ENCODE measurements around the gene ZNF362.
"Not testable (repeated sequence)": the region's sequence is repeated elsewhere in the genome, so short reads cannot be mapped to it uniquely, and the experiment has no call there.

ZNF362 gene

GRCh38 chr1:33284049-33284448 lies 27.8 kb downstream of the ZNF362 start:
- DNase-seq (ENCODE audit: low read depth): no peak
- H3K4me3 ChIP-seq (ENCODE audit: low read depth, low read length): no peak overlapping the region
- no peak for TF ChIP-seq CTCF (conservative IDR thresholded peaks at IDR 0.05; ENCODE audit: low read depth, low read length)

DNA sequence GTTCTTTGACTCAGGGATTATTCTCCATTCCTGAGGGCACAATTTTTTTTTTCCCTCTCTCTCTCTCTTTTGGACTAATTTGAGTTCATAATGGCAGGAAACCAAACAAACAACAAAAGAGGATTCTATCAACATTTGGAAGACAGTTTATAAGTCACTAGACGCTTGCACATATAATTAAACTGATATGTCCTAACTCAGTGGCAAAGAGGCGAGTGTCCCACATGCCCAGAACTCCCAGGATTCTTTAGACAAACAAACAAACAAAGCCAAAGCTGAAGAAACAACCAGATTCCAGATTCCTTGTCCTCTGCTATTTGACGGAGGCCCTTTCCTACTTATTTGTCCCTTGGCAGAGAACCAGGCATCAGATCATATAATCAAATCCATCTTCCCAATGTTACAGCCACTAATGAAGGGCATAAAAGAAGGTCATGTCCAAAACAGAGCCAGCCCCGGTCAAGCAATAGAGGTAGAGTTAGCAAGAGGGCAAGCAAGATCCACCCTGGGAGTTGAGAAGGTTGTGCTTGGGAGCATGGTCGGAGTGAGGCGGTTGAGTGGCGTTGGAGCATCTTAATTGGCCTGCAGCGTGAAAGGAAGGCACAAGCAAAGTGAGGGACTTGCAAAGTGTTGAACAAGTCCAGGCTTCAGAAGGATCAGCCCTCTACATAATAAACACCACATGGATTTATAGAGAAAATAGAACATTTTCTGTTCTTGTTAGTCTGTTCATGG lies 30.3 kb downstream of the ZNF362 start:
- DNase-seq (ENCODE audit: low read depth): no peak
- no peak for TF ChIP-seq CTCF (conservative IDR thresholded peaks at IDR 0.05; ENCODE audit: low read depth, low read length)
- H3K4me3 ChIP-seq (ENCODE audit: low read depth, low read length): no peak overlapping the region

- no peak for TF ChIP-seq CTCF (conservative IDR thresholded peaks at IDR 0.05; ENCODE audit: low read depth, low read length)
- no peak overlapping the region for H3K4me3 ChIP-seq (ENCODE audit: low read depth, low read length)
- DNase-seq (ENCODE audit: low read depth): no peak
Observed at GRCh38 chr1:33287317-33287716, 31.0 kb downstream of the ZNF362 start.

DNA sequence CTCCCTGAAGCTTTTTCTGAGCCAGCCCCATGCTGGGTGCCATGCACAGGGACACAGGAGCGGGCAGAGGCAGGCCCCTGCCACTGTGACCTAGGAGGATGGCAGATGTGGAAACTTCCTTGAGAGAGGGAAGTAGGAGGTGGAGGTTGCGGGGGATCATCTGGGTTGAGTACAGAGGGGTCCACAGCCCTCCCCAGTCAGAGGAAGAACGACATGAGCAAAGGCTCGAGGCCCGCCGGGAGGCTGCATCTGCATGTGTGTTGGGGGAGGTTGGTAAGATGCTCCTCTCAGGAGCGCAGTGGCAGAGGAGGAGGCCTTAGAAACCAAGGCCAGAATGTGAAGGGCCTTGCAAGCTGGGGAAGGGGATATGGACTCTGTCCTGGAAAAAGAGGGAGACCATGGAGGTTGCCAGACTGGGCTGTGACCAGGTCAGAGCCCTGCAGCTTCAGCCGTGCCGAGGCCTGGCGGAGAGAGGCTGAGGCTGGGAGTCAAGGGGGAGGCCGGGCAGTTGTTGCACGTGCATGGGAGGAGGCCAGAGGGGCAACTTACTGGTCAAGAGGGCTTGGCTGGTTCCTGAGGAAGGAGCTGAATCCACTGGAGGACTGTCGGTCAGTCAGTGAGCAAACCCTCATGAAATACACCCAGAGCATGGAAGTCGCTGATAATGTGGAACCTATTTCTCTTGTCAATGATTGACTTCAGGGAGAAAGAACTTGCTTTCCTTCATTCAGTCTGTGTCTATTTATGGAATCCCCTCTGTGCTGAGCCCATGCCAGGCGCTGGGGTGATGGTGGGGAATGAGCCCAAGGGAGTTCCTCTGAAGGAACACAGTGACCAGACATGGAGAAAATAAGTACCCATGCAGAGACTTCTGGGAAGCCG lies 32.9 kb downstream of the ZNF362 start:
- H3K4me3 ChIP-seq (ENCODE audit: low read depth, low read length): no peak overlapping the region
- DNase-seq (ENCODE audit: low read depth): no peak
- no peak for TF ChIP-seq CTCF (conservative IDR thresholded peaks at IDR 0.05; ENCODE audit: low read depth, low read length)

DNA sequence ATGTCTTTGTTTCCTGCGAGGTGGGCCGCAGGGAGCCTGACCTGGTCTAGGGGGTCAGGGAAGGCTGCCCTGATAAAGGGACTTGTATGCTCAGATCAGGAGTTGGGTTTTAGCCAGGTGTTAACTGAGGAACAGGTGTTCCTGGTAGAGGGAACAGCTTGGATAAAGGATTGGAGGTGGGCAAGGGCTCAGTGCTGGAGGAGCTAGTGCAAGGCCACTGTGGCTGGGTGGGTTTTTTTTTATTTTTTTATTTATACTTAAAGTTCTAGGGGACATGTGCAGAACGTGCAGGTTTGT lies 33.5 kb downstream of the ZNF362 start:
- H3K4me3 ChIP-seq (ENCODE audit: low read depth, low read length): no peak overlapping the region
- no peak for TF ChIP-seq CTCF (conservative IDR thresholded peaks at IDR 0.05; ENCODE audit: low read depth, low read length)
- no peak for DNase-seq (ENCODE audit: low read depth)

DNA sequence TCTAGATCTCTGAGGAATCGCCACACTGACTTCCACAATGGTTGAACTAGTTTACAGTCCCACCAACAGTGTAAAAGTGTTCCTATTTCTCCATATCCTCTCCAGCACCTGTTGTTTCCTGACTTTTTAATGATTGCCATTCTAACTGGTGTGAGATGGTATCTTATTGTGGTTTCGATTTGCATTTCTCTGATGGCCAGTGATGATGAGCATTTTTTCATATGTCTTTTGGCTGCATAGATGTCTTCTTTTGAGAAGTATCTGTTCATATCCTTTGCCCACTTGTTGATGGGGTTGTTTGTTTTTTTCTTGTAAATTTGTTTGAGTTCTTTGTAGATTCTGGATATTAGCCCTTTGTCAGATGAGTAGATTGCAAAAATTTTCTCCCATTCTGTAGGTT lies 34.3 kb downstream of the ZNF362 start:
- DNase-seq (ENCODE audit: low read depth); H3K4me3 ChIP-seq (ENCODE audit: low read depth, low read length): not testable (repeated sequence)

DNA sequence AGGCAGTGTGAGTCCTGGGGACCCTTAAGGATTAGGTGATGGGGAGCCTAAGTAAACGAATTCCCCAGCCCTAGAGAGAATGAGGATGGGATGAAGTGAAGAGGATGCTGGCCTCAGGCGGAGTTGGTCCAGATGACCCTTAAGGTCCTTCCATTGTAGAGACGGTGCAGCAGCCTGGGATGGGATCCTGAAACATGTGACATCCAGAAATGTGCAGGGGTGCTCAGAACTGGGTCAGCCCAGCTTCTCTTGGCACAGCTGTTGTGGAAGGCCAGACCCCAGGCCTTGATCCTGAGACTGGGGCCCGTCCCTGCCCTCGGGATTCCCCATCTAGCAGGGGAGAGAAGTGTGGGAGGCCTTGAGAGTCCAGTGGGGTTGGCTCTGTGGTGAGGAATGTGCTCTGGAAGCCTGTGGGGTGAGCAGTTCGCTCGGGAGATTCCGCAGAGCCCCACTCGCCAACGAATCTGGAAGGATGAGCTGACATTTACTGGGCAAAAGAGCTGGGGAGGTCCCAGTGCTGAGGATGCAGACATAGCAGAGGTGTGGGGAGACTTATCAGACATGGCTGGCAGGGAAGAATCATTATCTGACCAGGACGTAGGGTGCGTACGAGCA lies 36.5 kb downstream of the ZNF362 start:
- no peak for TF ChIP-seq CTCF (conservative IDR thresholded peaks at IDR 0.05; ENCODE audit: low read depth, low read length)
- no peak overlapping the region for H3K4me3 ChIP-seq (ENCODE audit: low read depth, low read length)
- DNase-seq (ENCODE audit: low read depth): no peak
